Motor neuron (in vitro differentiated cells): ENCODE results near the gene C22orf31. TPM values are rescaled to one million over a fixed set of nuclear protein-coding genes. Genes with fewer than 3 reads are reported as not detected.

Experiments
- ATAC-seq, 8 experiments: fragments of 200-7000 bp; cut with Tn5 transposase; replicated peaks in 6 of 8; 2 replicates each; pipeline ENCODE4 v1.8.0; 2021; ENCODE audit warnings: mild to moderate bottlenecking in 8 of 8, moderate library complexity in 8 of 8
- H3K27ac ChIP-seq, 2 donors: fragments of 250-450 bp; sonication (Bioruptor Pico); 2 replicates each; pipeline ENCODE4 v1.9.0; 2021; ENCODE audit warnings: antibody characterized with exemption in 2 of 2, mild to moderate bottlenecking in 2 of 2, moderate library complexity in 1 of 2
- H3K4me1 ChIP-seq, 2 donors: fragments of 250-450 bp; sonication (Bioruptor Pico); replicated peaks in 1 of 2; 2 replicates each; pipeline ENCODE4 v1.6.1; 2021; ENCODE audit warnings: antibody characterized with exemption in 2 of 2, mild to moderate bottlenecking in 2 of 2, moderate library complexity in 1 of 2
- H3K4me3 ChIP-seq, 5 donors: fragments of 250-450 bp; sonication (Bioruptor Pico); 2 replicates each; pipeline ENCODE4 v1.9.0; 2021; ENCODE audit warnings: antibody characterized with exemption in 5 of 5, mild to moderate bottlenecking in 5 of 5, moderate library complexity in 4 of 5
- WGBS, 10 experiments: fragments of 450-650 bp; shearing (Covaris generic); methylation state at CpG; one replicate each; pipeline ENCODE4 v1.0.0; 2022; 5-methylcytosine and 5-hydroxymethylcytosine counted together
- in situ Hi-C, 9 experiments: fragments of 400-800 bp; cut with MboI; loops; one replicate each; pipeline ENCODE4 v1.15.0; 2021; ENCODE audit warnings: low sequenced_read_pairs in 9 of 9, low pct_unique_long_range_greater_than_20kb in 2 of 9; ENCODE audit not compliant: unreplicated experiment in 9 of 9
- total RNA-seq, 8 experiments: library from RNA; unstranded; fragments of 300-600 nt; gene quantifications; 2 replicates each; pipeline versions ENCODE4 v1.2.3 to v1.2.4, GENCODE V29; 2022

C22orf31 gene
- total RNA-seq, 8 experiments from 2014 or later, result 0.22 to 0.77 (median 0.34) TPM; not detected in 4

GRCh38 chr22:29078869-29079207 lies 17.2 kb upstream of the C22orf31 start:
- in situ Hi-C loops, result no loop called here
- 0 to 100% (median 93%) methylated on average over 1 to 6 of the region's 6 CpGs for WGBS, 10 experiments

DNA sequence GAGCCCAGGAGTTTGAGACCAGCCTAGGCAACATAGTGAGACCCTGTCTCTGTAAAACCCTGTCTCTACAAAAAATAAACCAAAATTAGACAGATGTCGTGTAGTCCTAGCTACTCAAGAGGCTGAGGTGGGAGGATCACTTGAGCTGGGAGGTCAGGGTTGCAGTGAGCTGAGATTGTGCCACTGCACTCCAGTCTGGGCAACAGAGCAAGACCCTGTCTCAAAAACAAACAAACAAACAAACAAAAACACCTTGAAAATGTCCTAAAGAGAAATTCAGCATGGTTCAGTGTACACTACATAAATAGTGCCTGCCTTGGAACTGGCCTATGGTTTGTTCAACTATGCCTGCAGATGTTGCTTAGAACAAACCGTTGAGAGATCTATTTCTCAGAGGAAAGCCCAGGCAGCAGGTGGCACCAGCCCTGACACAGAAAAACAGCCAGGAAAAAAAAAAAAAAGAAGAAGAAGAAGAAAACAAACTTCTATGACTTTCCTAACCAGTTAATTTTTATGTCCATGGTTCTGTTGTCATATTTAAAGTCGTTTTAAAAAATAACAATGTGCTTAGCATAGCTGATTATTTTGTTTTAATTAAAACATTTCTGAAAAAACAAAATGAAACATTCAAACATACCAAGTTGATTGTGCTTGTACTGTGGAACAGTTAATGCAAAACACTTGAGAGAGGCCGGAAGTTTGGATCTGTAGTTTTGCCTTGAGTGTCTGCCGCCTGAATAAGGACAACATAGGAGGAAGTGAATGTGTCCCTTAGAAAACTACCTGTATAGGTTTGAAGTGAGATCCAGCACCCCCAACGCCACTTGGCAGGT lies 16.6 kb upstream of the C22orf31 start:
- peaks cover 2 to 10% of the 10 kb centered on the region in 2 donors for H3K4me1 ChIP-seq
- WGBS, 10 experiments, result 44 to 90% (median 72%) methylated on average over 1 to 6 of the region's 6 CpGs; no CpG with 5 or more reads in 1 of the 10 experiments

More at GRCh38 chr22:29078869-29079207, 17.2 kb upstream of the C22orf31 start:
- ATAC-seq, result no peak
- Histone ChIP-seq H3K27ac (no peak overlapping the region), H3K4me1 (peaks cover 2 to 10% of the 10 kb centered on the region in 2 donors), H3K4me3 (no peak overlapping the region)

DNA sequence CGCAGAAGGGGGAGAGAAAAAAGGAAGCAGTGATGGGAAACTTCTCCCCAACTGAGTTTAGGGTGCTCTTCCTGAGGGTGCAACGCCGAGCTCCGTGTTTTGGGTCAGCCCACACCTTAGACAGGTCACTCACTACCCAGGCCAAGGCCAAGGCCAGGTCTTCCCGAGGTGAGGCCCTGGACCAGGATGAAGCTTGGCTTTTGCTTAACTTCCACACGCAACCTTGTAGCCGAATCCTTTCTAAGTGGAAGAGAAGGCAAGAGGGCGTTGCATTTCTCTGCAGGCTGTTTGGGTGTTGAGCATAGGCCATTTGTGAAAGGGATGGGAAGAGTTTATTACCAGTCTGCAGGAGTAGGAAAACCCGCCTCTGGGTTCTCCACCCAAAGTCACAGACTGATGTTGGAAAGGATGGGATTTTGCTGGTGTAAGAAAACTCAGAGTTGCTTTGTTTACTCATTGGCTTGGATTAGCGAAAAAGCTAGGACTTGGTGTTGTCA lies 12.7 kb upstream of the C22orf31 start:
- WGBS, 10 experiments, result 0 to 100% (median 73%) methylated on average over 1 to 6 of the region's 10 CpGs; no CpG with 5 or more reads in 3 of the 10 experiments
- Histone ChIP-seq H3K4me3 (peak overlapping the region in 4 of 5 donors; percentile 80 to 91 (median 90)), H3K27ac (no peak overlapping the region), H3K4me1 (peaks cover 2 to 15% of the 10 kb centered on the region in 2 donors)
- in situ Hi-C loops, result no loop called here
- peak in 1 of 8 experiments; percentile 23 for ATAC-seq

More for the DNA sequence above, 16.6 kb upstream of the C22orf31 start:
- in situ Hi-C loops, result no loop called here
- no peak overlapping the region for H3K27ac ChIP-seq
- no peak overlapping the region for H3K4me3 ChIP-seq
- no peak for ATAC-seq

GRCh38 chr22:29073618-29074275 lies 12.1 kb upstream of the C22orf31 start:
- WGBS, 10 experiments, result 20 to 60% methylated on average over 1 to 5 of the region's 53 CpGs; no CpG with 5 or more reads in 8 of the 10 experiments
- ATAC-seq, result peak; percentile 26 to 49 (median 44)
- Histone ChIP-seq H3K4me1 (peaks cover 1 to 12% of the 10 kb centered on the region in 2 donors), H3K27ac (no peak overlapping the region), H3K4me3 (peak overlapping the region; percentile 45 to 91 (median 89))
- in situ Hi-C loops, result no loop called here

- in situ Hi-C loops, result no loop called here
- WGBS, 10 experiments, result no CpG with 5 or more reads among the region's 76 CpGs
- peak in 5 of 8 experiments; percentile 12 to 46 (median 39) for ATAC-seq
Measured at GRCh38 chr22:29072979-29073617, 11.5 kb upstream of the C22orf31 start, which contains the start of gene KREMEN1. TSS of gene KREMEN1 (plus strand) at chr22:29073035. CDS start at chr22:29073131, 96 bp downstream.

DNA sequence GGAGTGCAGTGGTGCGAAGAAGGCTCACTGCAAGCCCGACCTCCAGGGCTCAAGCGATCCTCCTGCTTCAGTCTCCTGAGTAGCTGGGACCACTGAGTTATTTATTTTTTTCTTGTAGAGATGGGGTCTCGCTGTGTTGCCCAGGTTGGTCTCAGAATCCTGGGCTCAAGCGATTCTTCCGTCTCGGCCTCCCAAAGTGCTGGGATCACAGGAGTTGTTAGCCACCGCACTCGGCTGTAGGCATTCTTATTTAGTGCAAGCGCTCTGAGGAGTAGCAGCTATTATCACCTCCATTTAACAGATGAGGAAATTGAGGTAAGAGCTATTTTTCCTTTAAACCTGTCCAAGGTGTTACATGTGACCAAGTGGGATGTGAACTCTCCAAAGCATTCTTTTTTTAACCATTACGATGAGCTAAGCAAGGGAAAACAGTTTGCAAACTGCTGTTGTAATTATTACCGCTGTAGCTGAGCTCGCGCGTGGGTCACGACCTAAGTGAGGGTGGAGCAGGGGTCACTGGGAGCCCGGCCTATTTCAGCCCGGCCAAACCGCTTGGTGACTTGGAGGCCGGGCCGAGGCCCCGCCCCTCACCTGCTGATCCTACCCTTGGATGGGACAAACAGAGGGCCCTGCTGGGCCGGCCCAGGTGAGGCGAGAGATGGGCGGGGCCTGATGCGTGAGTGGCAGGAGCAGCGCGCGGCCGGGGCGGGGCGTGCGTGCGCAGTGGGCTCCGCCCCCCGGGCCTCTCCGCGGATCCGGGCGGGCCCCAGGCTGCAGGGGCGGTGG lies 10.8 kb upstream of the C22orf31 start:
- H3K4me1 ChIP-seq, result peaks cover 0 to 12% of the 10 kb centered on the region in 2 donors
- H3K4me3 ChIP-seq, result peak overlapping the region; percentile 45 to 91 (median 89)
- H3K27ac ChIP-seq, result no peak overlapping the region
- ATAC-seq, result peak; percentile 66 to 91 (median 85)
- in situ Hi-C loops, result no loop called here
- 40 to 83% (median 66%) methylated on average over 1 to 14 of the region's 41 CpGs; no CpG with 5 or more reads in 2 of the 10 experiments for WGBS, 10 experiments

More at GRCh38 chr22:29072979-29073617, 11.5 kb upstream of the C22orf31 start, which contains the start of gene KREMEN1:
- H3K27ac ChIP-seq, result no peak within 1 kb of the TSS
- H3K4me1 ChIP-seq, result peaks cover 0 to 12% of the 10 kb centered on the region in 2 donors
- H3K4me3 ChIP-seq, result peak within 1 kb of the TSS; percentile 45 to 91 (median 89)

DNA sequence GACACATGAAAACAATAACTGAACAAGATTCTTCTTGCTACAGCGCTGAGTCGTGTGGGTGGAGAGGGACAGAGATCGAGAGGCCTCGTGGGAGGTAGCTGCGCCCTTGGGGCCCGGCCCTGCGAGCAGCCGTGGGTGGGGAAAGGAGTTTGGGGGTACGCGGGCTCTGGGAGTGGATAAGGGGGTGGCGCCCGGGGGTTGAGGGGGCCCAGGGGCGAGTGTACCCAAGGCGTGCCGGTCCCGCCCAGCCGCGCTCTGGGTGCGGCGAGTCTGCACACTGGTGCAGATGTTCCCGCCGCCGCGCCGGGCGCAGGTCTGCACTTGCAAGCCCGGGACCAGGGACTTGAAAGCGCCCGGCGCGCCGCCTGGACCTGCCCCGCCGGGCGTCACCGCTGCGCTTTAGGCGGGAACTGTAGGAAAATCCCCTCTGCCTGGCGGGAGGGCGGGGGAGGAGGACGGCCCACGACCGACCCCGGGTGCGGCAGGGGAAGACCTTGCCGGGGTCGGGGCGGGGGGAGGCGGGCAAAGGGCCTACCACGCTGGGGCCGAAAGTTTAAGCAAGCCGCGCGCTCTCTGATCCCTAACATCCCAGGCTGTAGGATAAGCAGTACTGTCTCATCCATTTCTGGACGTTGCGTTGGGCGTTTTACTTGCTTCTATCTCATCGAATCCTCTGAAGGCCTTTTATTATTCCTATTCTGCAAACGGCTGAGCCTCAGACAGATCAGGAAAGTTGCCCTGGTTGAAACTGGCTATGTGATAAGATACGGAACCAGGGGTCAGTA lies 9.8 kb upstream of the C22orf31 start:
- Histone ChIP-seq H3K4me1 (peaks cover 0 to 12% of the 10 kb centered on the region in 2 donors), H3K27ac (no peak overlapping the region), H3K4me3 (peak overlapping the region; percentile 14 to 80 (median 22))
- in situ Hi-C loops, result no loop called here
- 0 to 21% (median 4%) methylated on average over 2 to 14 of the region's 60 CpGs; no CpG with 5 or more reads in 3 of the 10 experiments for WGBS, 10 experiments
- ATAC-seq, result peak in 7 of 8 experiments; percentile 24 to 59 (median 35)

GRCh38 chr22:29070490-29070889 lies 8.9 kb upstream of the C22orf31 start:
- in situ Hi-C loops, result no loop called here
- WGBS, 10 experiments, result 90 to 100% (median 100%) methylated on average over 1 to 3 of the region's 4 CpGs; no CpG with 5 or more reads in 2 of the 10 experiments
- Histone ChIP-seq H3K27ac (no peak overlapping the region), H3K4me3 (no peak overlapping the region), H3K4me1 (peaks cover 0 to 12% of the 10 kb centered on the region in 2 donors)
- ATAC-seq, result no peak

DNA sequence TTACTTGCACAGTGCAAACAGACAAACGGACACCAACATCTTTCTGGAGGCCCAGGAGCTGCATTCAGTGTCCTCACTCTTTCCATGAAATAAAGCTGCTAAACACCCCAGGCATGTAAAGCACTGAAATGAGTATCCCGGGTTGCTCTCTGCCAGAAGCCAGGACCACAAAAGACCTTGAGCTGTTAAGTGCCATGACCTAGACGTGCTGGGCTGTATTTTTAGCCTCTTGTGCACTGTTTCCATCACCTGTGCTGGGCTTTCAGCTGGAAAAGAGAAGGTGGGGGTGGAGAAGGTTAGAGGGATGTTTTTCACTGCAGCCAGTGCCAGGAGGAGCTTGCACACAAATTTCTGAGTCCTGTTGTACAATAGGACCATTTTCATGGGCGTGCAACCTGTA lies 7.8 kb upstream of the C22orf31 start:
- Histone ChIP-seq H3K4me3 (no peak overlapping the region), H3K27ac (no peak overlapping the region), H3K4me1 (peaks cover 0 to 11% of the 10 kb centered on the region in 2 donors)
- in situ Hi-C loops, result no loop called here
- 50 to 100% (median 100%) methylated on average over 1 to 2 of the region's 4 CpGs; no CpG with 5 or more reads in 3 of the 10 experiments for WGBS, 10 experiments
- ATAC-seq, result no peak

- 14 to 86% (median 67%) methylated on average over 1 to 7 of the region's 7 CpGs for WGBS, 10 experiments
- Histone ChIP-seq H3K4me3 (no peak overlapping the region), H3K27ac (no peak overlapping the region), H3K4me1 (no peaks in the 10 kb centered on the region)
- in situ Hi-C loops, result no loop called here
- ATAC-seq, result no peak
Measured at GRCh38 chr22:29065468-29066190, 4.0 kb upstream of the C22orf31 start.

GRCh38 chr22:29062286-29062821 lies 723 bp upstream of the C22orf31 start:
- no peaks in the 10 kb centered on the region for H3K4me1 ChIP-seq
- 0 to 65% (median 22%) methylated on average over 1 to 8 of the region's 8 CpGs; no CpG with 5 or more reads in 3 of the 10 experiments for WGBS, 10 experiments
- in situ Hi-C loops, result no loop called here
- no peak overlapping the region for H3K27ac ChIP-seq
- peak in 2 of 8 experiments; percentile 22 to 44 for ATAC-seq
- no peak overlapping the region for H3K4me3 ChIP-seq
